RPMI7951 (cell line): Measurements from ENCODE around the gene PSMB4. TPM values are rescaled to one million over a fixed set of nuclear protein-coding genes. Genes with fewer than 3 reads are reported as not detected.
"Not testable (repeated sequence)": the region's sequence is repeated elsewhere in the genome, so short reads cannot be mapped to it uniquely, and the experiment has no call there.

Source experiments
- DNase-seq: peaks from one replicate; pipeline ENCODE4 v3.0.0-alpha.2; 2012; ENCODE audit warnings: low read depth
- total RNA-seq: library from RNA; depleted of rRNA; stranded (reverse); fragments of >200 nt; shearing (Covaris generic); gene quantifications from 2 replicates; pipeline ENCODE4 v1.2.3, GENCODE V29; 2014; rRNA removed

The PSMB4 gene
- 469 and 498 TPM in 2 replicates for total RNA-seq

DNA sequence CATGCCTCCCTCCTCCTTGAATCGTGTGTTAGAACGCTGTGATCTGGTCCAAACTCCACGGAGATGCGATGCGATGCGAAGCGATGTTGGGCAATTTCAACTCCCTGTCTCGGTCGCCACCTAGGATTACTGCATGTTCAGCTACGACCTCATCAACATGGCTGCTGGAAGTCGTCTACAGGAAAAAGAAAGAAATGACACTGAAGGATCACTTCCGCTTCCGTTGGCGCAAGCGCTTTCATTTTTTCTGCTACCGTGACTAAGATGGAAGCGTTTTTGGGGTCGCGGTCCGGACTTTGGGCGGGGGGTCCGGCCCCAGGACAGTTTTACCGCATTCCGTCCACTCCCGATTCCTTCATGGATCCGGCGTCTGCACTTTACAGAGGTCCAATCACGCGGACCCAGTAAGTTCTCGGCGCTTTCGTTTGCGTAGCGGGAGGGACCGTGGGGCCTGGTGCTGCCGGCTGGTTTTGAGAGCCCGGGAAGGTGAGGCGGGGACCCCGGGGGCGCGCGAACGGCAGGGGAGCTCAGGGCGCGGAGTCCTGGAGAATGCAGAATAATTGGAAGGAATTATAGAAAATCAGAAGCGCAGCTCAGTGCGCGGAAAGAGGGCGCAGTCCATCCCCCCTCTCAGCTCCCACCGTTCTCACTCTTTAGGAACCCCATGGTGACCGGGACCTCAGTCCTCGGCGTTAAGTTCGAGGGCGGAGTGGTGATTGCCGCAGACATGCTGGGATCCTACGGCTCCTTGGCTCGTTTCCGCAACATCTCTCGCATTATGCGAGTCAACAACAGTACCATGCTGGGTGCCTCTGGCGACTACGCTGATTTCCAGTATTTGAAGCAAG lies at the start of gene PSMB4:
Gene PSMB4 (plus strand): TSS at position 250 of the 848 bp plus-strand sequence. CDS start 15 bp downstream, at position 265.
- peak; percentile 90 for DNase-seq

DNA sequence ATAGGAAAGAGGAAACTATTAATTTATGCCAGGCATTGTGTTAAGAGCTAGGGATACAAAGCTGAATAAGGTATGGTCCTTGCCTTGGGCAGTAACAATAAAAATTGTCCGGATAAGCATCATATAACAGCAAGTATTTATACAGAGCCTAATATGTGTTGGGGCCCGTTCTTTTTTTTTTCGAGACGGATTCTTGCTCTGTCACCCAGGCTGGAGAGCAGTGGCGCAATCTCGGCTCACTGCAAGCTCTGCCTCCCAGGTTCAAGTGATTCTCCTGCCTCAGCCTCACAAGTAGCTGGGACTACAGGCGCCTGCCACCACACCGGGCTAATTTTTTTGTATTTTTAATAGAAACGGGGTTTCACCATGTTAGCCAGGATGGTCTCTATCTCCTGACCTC lies 49.0 kb upstream of the PSMB4 start:
- DNase-seq = not testable (repeated sequence)

DNA sequence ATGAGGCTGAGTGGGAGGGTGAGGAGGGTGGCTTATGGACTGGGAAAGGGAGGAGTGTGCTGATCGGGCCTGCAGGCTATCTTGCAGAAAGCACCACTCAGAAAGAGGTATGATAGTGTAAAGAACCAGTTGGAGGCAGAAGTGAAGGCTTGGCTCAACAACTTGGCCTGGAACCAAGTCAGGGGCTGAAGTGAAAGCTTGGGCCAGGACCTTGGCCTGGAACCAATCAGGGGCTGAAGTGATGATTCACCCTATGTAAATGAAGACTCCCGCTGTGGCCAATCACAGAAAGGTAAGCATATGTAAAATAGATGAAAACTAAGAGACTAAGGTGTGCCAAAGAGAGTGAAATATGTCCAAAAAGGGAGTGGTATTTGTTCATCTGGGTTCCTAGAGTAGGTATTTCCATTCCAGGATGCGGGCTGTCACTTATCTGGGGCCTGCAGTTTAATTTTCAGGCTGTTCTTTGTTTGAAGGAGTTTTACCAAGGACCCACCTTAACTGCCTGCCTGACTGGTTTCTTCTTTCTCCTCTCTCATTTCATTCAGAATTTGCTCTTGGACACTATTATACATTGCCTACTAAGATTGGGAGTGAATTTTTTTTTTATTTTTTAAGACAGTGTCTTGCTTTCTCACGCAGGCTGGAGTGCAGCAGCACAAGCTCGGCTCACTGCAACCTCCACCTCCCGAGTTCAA lies 47.2 kb upstream of the PSMB4 start:
- DNase-seq = peak; percentile 56

DNA sequence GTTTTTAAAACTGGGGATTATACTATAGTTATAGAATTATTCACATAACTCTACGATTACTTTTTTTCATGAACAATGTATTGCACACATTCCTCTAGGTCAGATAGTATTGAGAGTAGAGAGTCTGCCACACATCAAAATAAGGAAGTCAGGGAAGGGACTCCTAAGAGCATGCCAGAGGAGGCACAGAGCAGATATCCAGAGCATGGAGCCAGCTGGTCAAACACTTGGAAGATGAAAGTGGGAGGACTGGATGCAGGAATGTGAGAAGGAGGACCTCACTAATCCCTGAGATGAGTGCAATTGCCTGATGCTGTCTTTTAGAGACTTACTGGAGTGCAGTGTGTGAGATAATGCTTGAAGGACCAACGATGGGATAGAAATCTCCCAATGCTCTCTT lies 42.7 kb upstream of the PSMB4 start:
- no peak for DNase-seq

DNA sequence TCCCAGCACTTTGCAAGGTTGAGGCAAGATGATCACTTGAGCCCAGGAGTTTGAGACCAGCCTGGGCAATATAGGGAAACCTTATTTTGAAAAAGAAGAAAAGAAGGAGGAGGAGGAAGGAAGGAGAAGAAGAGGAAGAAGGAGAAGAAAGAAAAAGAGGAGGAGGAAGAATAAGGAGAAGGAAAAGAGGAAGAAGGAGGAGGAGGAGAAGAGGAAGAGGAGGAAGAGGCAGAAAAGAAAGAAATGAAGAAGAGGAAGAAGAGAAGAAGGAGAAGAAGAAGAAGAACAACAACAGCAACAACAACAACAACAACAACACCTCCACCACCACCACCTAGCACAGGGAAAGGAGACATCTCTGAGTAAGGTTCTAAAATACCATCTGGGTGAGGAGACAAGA lies 37.5 kb upstream of the PSMB4 start:
- no peak for DNase-seq

DNA sequence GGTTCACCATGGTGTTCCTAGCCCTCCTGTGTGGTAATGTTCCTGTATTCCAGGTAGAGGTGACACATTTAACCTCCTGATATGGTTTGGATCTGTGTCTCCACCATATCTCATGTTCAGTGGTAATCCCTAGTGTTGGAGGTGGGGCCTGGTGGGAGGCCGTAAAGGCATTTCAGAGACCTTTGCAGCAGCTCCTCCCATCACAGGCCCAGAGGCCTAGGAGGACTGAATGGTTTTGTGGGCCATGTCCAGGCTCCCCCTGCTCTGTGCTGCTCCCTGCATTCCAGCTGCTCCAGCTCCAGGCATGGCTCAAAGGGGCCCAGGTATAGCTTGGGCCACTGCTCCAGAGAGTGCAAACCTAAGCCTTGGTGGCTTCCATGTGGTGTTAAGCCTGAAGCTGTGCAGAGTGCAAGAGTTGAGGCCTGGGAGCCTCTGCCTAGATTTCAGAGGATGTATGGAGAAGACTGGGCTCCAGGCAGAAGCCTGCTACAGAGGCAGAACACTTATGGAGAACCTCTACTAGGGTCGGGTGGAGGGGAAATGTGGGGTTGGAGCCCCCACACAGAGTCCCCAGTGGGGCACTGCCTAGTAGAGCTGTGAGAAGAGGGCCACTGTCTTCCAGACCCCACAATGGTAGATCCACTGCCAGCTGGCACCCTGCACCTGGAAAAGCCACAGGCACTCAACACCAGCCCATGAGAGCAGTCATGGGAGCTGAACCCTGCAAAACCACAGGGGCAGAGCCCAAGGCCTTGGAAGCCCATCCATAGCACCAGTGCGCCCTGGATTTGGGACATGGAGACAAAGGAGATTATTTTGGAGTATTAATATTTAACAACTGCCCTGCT lies 36.8 kb upstream of the PSMB4 start:
- no peak for DNase-seq

DNA sequence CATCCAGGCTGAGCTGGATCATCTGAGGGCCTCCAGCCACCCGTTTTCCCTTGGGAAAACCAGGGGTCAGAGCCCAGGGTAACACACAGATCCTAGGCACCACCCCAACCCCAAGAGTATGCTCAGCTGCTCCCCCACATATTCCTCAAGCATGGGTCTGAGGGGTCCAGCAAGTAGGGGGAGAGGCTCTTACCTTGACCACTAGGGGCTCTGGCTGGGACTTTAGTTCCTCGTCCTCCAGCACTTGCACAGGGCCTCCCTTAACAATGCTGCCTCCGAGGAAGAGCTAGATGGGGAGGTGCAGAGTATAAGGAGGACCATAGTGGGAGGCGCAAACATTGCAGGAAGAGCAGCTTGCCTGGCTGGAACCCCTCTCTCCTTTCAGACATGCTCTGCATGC lies 34.4 kb upstream of the PSMB4 start:
- DNase-seq = no peak

DNA sequence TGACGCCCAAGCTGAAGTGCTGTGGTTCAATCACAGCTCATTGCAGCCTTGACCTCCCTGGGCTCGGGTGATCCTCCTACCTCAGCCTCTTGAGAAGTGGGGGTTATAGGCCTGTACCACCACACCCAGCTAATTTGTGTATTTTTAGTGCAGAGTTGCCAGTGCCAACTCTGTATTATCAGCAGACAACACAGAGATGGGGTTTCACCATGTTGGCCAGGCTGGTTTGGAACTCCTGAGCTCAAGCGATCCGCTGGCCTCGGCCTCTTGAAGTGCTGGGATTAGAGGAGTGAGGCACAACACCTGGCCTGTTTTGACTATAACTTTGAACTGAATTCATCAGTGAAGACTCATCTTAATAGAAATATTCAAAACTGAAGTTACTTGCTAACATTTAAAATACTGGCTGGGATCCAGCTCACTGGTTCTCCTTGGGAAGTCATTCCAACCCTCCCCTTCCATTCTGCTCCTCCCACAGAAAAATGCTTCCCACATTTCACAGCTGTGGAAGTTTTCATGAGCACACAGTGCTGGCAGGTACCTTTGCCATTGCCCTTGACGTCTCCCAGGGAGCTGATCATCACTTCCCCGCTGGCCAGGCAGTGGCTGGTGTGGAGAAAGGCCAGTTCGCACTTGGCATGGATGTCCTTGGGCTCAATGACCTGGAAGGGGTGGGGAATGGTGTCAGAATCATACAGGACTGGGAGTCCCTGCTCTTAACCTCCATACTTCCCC lies 31.5 kb upstream of the PSMB4 start:
- no peak for DNase-seq

DNA sequence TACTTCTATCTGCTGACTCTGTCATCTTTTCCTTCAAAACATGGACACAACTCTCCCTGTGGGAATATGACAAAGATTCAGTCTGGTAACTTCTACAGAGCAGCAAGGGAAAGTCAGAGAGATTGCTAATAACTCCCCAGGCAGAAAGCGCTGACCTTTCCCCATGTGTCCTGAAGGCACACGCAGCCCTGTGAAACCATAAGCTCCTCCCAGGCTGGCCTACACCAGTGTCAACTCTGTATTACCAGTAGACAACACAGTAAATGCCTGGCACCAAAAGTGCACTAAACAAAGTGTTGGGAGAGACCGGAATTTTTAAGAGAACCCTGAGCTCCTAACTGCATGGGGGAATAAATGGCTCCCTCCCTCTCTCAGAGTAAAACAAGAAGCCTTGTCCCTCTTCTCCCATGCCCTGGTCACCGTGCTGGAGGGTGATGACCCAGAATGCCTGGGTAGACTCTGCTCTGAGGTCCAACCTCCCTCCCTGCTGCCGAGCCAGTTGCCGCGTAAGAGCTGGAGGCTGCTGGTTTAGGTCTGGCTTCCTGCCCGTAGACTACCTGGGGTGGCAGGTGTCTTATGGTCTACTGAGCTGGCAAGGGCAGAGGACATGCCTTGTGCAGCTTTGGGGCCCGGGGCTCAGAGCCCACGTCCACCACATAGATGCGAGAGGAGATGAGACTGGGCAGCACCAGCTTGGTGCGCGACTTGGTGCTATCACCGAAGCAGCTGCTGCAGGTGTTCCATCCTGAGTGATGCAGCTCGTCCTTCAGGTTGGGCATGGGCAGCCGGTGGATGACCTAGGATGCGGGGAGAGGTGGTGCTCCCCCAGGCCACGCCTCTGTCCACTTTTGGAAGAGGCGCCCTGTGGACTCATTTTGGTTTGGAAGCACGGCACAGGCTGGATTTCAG lies 30.7 kb upstream of the PSMB4 start:
- no peak for DNase-seq

DNA sequence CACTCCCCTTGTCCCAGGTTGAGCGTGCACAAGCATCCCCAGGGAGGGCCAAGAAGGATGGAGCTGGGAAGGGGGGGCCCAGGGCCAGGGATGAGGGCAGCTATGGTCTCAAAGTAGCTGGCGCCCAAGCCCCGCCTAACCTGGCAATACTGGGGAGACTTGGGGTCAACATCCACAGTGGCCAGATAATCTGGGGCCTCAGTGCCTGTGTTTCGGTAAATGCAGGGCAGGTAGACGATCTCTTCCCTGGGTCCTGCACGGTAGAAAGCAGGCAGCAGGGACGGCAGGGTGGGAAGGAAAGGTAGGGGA lies 30.1 kb upstream of the PSMB4 start:
- no peak for DNase-seq

DNA sequence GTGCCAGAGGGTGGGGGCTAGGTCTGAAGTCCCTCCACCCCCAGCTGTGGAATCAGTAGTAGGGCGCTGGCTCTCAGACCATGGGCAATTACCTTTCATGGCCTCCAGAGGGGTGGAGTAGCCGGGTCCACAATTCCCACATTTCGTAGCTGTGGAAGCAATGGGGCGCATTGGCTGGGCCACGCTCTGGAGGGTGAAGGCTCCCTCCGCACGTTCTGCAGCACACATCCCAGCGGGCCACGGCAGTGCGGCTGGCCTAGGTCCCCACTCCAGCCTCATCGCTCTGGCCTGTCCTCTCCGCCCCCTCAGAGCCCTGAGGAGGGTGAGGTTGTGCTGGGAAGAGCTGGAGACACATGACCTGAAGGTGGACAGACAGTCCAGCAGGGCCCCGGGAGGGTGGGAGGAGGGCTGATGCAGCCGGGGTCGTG lies 29.7 kb upstream of the PSMB4 start:
- no peak for DNase-seq

DNA sequence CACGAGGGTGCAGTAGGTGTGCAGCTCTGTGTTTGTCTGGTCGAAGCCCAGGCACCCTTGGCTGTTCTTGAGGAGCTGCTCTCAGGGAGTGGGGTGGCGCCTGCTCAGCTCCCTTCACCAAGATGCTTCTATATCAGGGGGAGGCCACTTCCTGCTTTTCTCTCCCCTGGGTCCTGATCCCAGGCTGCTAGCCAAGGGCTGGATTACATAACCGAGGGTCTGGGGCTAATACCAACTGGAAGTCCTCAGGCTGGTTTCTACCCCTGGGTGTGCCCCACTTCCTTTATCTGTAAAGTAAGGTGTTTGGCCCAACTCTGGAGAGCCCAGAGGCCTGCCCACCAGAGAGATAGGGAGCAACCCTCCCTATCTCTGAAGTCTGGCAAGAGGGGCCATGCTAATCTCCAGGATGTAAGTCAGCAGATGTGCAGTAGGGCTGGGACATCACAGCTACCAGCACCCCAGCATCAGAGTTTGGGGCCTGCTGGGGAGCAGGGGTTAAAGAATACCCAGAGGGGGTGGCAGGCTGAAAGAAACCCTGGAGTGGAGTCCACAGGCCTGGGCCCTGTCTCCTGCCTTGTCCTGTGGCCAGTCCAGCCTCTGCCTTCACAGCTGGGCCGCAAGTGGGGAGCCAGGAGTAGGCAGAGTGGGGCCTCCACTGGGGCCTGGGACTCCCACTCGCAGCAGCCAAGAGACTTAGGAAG lies 29.0 kb upstream of the PSMB4 start:
- no peak for DNase-seq

DNA sequence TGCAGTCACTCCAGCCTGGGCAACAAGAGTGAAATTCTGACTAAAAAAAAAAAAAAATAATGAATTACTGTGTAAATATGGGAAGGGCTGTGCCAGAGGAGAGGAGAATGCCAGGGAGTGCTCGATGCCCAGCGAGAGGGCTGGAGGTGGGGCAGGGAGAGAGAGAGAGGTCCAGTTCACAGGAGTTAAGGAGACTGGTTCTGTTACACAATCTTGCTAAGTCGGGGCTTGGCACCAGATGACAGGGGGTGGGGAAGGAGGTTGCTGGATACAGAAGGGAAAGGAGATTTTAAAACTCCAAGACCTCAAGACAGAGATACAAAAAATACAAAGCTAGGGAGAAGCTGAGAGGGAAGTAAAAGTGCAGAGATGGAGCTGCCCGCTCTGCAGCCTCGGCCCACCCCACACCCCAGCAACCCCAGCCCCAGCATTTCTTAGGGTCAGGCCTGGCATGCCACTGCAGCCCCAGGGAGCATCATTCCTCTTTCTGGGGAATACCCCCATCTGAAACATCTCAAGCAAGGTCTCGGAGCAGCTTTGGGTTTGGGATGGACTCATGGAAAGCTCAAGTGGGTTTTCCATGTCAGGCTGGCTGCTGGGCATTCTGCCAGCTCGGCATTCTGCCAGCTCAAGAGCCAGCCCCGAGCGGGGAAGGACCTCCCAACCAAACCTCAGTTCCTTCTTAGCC lies 27.9 kb upstream of the PSMB4 start:
- peak; percentile 45 for DNase-seq

DNA sequence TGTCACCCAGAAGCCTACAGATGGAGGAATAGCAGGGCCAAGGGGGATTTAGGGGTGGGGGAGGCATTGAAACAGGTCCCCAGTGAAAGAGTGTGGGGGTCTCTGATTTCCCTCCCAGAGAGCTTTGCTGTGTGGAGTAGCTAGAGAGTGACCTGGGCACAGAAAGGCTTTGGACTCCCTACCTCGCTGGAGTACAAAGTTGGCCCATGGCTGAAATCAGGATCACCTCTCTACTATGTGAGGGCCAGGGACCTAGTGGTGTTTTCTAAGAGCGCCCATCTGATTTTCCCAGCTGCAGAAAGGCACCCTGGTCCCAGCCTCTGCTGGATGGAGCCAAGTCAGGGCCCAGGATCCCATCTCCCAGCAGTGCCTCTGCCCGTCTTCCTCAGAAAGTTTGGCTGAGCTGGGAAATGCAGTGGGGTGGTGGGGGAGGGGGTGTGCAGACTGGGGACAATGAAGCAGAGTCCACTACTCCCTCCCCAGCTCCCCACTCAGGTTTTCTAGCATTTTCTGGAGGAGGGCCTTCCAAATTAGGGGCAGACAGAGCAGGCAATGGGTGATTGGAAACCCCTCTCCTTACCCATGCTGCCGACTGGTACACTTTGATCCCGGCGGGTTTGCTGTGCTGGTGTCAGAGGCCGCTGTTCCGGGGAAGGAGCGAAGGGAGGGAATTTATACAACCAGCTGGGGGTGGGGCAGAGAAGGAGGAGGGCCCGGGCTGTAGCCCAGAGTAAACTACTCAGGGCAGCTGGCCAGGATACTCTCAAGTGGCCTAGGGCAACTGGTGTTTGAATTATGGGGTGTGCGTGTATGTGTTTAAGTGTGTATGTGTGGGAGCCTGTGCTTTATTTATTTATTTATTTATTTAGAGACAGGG lies 27.1 kb upstream of the PSMB4 start, which contains the start of gene SELENBP1:
Gene SELENBP1 (minus strand): TSS at position 648 of the 877 bp plus-strand sequence. CDS start 64 bp downstream, at position 584.
- peak; percentile 59 for DNase-seq

DNA sequence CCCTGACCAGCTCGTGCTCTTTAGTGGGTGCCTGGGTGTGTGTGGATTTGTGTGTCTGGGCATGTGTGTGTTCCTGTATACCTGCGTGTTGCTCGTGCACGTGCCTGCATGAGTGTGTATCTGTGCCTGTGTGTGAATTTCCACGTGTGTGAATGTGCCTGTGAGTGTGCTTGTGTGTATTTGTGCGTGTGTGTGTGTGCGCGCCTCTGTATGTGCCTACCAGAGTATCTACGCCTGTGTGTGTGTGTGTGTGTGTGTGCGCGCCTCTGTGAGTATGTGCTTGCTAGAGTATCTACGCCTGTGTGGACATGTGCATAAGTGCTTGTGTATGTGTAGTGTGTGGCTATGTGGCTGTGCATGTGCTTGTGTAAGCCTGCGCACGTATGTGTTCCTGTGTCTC lies 26.2 kb upstream of the PSMB4 start:
- no peak for DNase-seq

DNA sequence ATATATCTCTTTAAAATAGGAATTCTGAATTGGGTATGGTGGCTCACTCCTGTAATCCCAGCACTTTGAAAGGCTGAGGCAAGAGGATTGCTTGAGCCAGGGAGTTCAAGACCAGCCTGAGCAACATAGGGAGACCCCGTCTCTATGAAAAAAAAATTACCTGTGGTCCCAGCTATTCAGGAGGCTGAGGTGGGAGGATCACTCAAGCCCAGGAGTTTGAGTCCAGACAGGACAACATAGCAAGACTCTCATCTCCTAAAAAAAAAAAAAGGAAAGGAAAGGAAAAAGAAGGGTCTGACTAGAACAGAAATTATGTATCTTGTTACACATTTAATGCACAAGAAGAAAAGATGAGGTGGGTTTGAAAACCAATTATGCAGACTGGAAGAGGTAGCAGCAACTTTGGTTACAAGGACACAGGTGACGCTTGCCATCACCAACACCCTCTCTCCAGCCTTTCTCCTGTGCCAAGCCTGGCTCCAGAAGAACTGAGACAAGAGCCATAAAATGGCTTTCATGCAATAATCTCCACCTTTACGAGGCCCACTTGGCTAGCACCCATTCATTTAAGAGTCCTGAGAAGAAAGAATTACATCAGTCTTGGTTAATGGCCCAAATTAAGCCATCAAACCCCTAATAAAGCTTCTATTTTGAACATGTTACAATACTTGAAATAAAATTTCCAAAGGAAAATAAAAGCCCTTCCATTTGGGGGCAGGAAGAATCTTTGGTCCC lies 22.1 kb upstream of the PSMB4 start:
- no peak for DNase-seq

DNA sequence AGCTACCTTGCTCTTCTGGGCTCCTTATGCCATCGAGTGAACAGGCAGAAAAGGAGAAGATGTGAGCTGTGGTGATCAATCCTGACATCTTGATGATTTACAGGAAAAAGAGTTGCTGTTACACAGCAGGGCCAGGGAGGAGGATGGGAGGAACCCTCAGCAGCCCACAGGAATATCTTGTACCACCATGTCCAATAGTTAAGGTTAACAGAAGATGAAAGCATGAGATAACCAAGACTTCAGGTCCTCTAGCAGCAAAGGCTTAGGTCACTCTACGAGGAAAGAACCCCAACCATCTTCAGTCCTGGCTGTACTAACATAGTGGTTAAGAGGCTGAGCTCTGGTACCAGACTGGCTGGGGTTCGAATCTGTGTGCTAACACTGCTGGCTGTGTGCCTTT lies 14.8 kb upstream of the PSMB4 start:
- DNase-seq = no peak
